Endothelial cell (in vitro differentiated cells): ENCODE measurements around the gene BACE2. TPM values are rescaled to one million over a fixed set of nuclear protein-coding genes. Genes with fewer than 3 reads are reported as not detected.
"Not testable (repeated sequence)": the region's sequence is repeated elsewhere in the genome, so short reads cannot be mapped to it uniquely, and the experiment has no call there.

ENCODE experiments used
- DNase-seq: peaks from one replicate; pipeline ENCODE4 v3.0.0; 2021; ENCODE audit warnings: low spot score
- H3K27ac Mint-ChIP-seq: one replicate; pipeline ENCODE4 v1.8.0; 2021; ENCODE audit warnings: mixed read lengths, inconsistent platforms; ENCODE audit not compliant: unreplicated experiment
- H3K27me3 Mint-ChIP-seq: one replicate; pipeline ENCODE4 v1.8.0; 2021; ENCODE audit warnings: mild to moderate bottlenecking, moderate library complexity, mixed read lengths, inconsistent platforms; ENCODE audit not compliant: unreplicated experiment
- H3K36me3 Mint-ChIP-seq: one replicate; pipeline ENCODE4 v1.8.0; 2021; ENCODE audit warnings: mild to moderate bottlenecking, low read depth, mixed read lengths, inconsistent platforms; ENCODE audit not compliant: unreplicated experiment
- H3K4me1 Mint-ChIP-seq: one replicate; pipeline ENCODE4 v1.8.0; 2021; ENCODE audit warnings: mild to moderate bottlenecking, mixed read lengths, inconsistent platforms; ENCODE audit not compliant: unreplicated experiment
- H3K4me3 Mint-ChIP-seq: one replicate; pipeline ENCODE4 v1.8.0; 2021; ENCODE audit warnings: mild to moderate bottlenecking, mixed read lengths, inconsistent platforms; ENCODE audit not compliant: unreplicated experiment
- H3K9me3 Mint-ChIP-seq: one replicate; pipeline ENCODE4 v1.8.0; 2021; ENCODE audit warnings: mixed read lengths, inconsistent platforms; ENCODE audit not compliant: unreplicated experiment
- total RNA-seq: library from RNA; stranded (reverse); fragmentation: NEBNext Ultra II Directional; extraction: Animal tissue kit (Norgen Biotek cat#: 25700); gene quantifications from one replicate; pipeline ENCODE4 v1.2.1, GENCODE V29; 2021; ENCODE audit not compliant: unreplicated experiment
- TF ChIP-seq, protein P1 (sequence below): fragments of 200-600 bp; sonication (generic); IDR thresholded peaks from one replicate; pipeline ENCODE4 v1.5.0; 2021; ENCODE audit warnings: antibody characterized with exemption; ENCODE audit not compliant: unreplicated experiment

The BACE2 gene
- total RNA-seq, 1 donor from 2014 or later: 151 TPM

DNA sequence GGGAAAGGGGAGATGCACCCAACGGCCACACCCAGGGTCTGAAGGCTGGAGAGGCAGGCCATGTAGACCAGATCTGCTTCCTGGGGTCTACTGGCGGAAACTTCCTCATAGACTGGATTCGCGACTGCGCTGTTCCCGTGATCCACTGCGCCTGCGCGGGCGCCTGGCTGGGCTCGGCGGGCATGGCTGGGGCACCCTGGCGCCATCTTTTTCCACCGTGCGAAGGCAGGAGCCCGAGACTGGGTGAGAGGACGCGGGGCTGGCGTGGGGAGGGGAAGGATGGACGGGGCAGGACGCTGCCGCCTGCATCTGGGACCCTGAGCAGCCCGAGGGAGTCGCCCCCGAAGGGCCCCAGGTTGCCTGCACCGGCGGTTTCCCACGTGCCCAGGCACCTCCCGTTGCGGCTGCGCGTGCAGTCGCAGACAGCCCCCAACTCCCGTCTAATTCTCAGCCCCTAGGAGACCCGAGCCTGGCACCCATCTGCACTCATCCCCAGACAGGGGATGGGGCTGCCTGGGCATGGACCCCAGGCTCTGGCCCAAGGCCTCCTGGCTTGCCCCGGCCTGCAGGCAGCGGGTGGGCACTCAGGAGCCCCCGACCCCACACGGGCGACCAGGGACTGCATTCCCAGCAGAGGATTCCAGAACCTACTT is 136.2 kb downstream of the BACE2 start:
- DNase-seq: no peak
- Mint-ChIP-seq H3K27me3 (peaks cover 4% of the 10 kb centered on the region), H3K4me1 (no peaks in the 10 kb centered on the region), H3K4me3 (no peak overlapping the region), H3K36me3 (no peaks in the 10 kb centered on the region), H3K9me3 (no peaks in the 10 kb centered on the region), H3K27ac (no peak overlapping the region)
- TF ChIP-seq, protein P1, sequence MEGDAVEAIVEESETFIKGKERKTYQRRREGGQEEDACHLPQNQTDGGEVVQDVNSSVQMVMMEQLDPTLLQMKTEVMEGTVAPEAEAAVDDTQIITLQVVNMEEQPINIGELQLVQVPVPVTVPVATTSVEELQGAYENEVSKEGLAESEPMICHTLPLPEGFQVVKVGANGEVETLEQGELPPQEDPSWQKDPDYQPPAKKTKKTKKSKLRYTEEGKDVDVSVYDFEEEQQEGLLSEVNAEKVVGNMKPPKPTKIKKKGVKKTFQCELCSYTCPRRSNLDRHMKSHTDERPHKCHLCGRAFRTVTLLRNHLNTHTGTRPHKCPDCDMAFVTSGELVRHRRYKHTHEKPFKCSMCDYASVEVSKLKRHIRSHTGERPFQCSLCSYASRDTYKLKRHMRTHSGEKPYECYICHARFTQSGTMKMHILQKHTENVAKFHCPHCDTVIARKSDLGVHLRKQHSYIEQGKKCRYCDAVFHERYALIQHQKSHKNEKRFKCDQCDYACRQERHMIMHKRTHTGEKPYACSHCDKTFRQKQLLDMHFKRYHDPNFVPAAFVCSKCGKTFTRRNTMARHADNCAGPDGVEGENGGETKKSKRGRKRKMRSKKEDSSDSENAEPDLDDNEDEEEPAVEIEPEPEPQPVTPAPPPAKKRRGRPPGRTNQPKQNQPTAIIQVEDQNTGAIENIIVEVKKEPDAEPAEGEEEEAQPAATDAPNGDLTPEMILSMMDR: no peak

DNA sequence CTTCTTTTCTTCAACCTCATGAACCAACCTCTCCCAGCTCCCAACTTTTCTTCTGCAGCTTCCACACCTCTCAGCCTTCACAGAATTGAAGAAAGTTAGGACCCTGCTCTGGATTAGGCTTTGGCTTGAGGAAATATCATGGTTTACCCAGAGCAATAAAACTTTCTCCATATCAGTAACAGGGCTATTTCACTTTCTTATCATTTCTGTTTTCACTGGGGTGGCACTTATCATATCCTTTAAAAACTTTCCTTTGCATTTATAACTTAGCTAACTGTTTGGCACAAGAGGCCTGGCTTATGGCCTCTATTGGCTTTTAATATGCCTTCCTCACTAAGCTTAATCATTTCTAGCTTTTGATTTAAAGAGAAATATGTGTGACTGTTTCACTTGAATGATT is 139.3 kb downstream of the BACE2 start:
- no peak for DNase-seq
- Mint-ChIP-seq H3K4me1 (no peaks in the 10 kb centered on the region), H3K27me3 (peaks cover 9% of the 10 kb centered on the region), H3K9me3 (no peaks in the 10 kb centered on the region), H3K4me3 (no peak overlapping the region), H3K27ac (no peak overlapping the region), H3K36me3 (no peaks in the 10 kb centered on the region)
- TF ChIP-seq, protein P1: no peak

DNA sequence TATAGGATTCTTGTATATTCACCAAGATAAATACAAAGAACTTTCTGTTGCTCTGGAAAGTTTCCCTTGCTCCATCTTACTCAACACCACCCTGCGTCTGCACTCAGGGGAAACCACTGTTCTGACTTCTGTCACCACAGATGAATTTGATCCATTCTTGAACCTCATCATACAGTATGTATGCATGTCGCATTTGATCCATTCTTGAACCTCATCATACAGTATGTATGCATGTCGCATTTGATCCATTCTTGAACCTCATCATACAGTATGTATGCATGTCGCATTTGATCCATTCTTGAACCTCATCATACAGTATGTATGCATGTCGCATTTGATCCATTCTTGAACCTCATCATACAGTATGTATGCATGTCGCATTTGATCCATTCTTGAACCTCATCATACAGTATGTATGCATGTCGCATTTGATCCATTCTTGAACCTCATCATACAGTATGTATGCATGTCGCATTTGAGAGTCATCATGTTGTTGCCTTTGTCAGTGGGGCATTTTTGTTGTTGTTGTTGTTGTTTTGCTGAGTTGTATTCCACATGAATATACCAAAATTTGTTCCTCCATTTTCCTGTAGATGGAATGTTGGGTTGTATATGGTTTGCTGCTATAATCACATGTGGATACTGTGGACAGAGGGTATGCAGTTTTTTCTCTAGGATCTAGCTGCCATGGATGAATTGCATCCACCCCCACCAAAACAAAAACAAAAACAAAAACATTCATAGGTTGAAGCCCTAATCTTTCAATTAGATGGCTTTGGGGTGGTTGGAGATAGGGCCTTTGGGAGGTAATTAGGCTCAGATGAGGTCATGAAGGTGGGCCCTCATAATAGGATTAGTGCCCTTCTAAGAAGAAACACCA is 145.6 kb downstream of the BACE2 start:
- not testable (repeated sequence) for H3K4me1 Mint-ChIP-seq, DNase-seq, H3K4me3 Mint-ChIP-seq, H3K9me3 Mint-ChIP-seq, H3K36me3 Mint-ChIP-seq, H3K27ac Mint-ChIP-seq
- H3K27me3 Mint-ChIP-seq: peaks cover 14% of the 10 kb centered on the region

DNA sequence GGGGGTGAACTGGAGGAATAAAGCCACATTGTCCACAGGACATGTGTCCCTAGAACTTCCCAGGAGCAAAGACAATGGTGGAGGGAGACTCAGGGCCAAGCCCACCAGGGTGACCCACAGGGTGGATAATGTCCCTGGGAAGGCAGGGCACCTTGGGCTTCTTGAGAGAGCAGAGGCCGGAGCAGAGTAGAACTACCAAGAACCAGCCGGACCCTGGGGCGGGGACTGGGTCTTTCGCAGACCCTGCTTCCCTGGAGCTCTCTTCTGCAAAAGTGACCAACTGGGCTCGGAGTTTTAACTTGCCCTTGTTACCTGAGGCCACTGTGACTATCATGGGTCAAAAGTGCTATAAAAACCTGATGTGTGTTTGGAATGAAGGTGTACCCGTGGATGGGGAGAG is 147.8 kb downstream of the BACE2 start:
- DNase-seq: no peak
- Mint-ChIP-seq H3K36me3 (peaks cover 3% of the 10 kb centered on the region), H3K27ac (no peak overlapping the region), H3K27me3 (peaks cover 11% of the 10 kb centered on the region), H3K4me3 (peak overlapping the region; percentile 59), H3K4me1 (no peaks in the 10 kb centered on the region), H3K9me3 (no peaks in the 10 kb centered on the region)
- TF ChIP-seq, protein P1: no peak

DNA sequence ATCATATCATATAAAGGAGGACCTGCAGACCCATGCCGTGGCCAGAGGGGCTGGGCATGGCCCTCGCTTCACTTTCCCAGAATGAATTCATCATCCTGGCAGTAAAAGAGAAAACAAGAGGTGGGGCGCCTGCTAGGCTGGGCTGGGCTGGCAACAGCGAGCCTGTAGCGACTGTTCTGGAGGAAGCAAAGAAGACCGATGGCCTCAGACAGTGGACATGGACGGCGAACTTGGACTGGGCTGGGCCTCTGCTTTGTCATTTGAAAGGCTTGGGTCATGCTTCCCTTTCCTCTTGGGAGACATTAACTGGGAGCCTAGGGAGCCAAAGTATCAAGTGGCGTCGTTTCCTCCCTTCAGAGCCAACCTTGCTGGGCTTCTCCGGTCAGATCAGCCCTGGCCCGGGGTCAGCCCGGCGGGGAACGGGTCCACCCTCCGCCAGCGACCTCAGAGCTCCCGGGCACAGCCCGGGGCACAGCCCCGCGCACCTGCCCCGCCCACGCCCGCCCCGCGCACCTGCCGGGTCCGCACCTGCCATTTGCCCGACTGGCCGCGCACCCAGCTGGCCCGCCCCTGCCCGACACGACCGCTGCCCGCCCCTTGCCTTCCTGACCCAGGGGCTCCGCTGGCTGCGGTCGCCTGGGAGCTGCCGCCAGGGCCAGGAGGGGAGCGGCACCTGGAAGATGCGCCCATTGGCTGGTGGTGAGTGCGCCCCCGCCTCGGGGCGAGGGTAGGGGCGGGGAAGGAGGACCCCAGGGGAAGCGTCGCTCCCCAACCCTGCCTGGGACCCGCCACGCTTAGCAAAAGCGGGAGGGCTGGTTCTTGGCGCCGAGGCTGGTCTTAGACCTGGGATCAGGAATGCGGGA is 148.5 kb downstream of the BACE2 start, which contains the start of gene FAM3B:
Gene FAM3B (plus strand): TSS at position 602 of the 863 bp plus-strand sequence. CDS start 79 bp downstream, at position 681.
- no peak within 1 kb of the TSS for H3K27ac Mint-ChIP-seq
- no peaks in the 10 kb centered on the region for H3K9me3 Mint-ChIP-seq
- no peaks in the 10 kb centered on the region for H3K4me1 Mint-ChIP-seq
- TF ChIP-seq, protein P1: no peak
- peak; percentile 20 for DNase-seq
- peaks cover 11% of the 10 kb centered on the region for H3K27me3 Mint-ChIP-seq
- peaks cover 3% of the 10 kb centered on the region for H3K36me3 Mint-ChIP-seq
- H3K4me3 Mint-ChIP-seq: peak within 1 kb of the TSS; percentile 78
